Hepatocyte (in vitro differentiated cells): ENCODE data around the gene ANK2. TPM values are rescaled to one million over a fixed set of nuclear protein-coding genes. Genes with fewer than 3 reads are reported as not detected.
A peak's percentile ranks its signal among the peaks of the same experiment; 100 is the strongest.

Experiments used
- DNase-seq: peaks from one replicate; pipeline ENCODE4 v3.0.0-alpha.2; 2016; ENCODE audit warnings: low spot score
- H2AFZ ChIP-seq: fragments of 200-600 bp; sonication (generic); 2 replicates; pipeline ENCODE4 v1.6.0; 2016; ENCODE audit warnings: antibody characterized with exemption, mild to moderate bottlenecking
- H3K27ac ChIP-seq: fragments of 200-600 bp; sonication (generic); 2 replicates; pipeline ENCODE4 v1.5.1; 2016; ENCODE audit warnings: mild to moderate bottlenecking
- H3K27me3 ChIP-seq: fragments of 200-600 bp; sonication (generic); 2 replicates; pipeline ENCODE4 v1.6.1; 2016
- H3K36me3 ChIP-seq: fragments of 200-600 bp; sonication (generic); replicated peaks from 2 replicates; pipeline ENCODE4 v1.5.1; 2016; ENCODE audit warnings: low read depth; ENCODE audit not compliant: insufficient read depth
- H3K4me1 ChIP-seq: fragments of 200-600 bp; sonication (generic); 2 replicates; pipeline ENCODE4 v1.5.1; 2016; ENCODE audit warnings: mild to moderate bottlenecking, moderate library complexity; ENCODE audit not compliant: insufficient read depth
- H3K4me2 ChIP-seq: fragments of 200-600 bp; sonication (generic); 2 replicates; pipeline ENCODE4 v1.6.0; 2016
- H3K4me3 ChIP-seq: fragments of 200-600 bp; sonication (generic); 2 replicates; pipeline ENCODE4 v1.5.1; 2016; ENCODE audit warnings: mild to moderate bottlenecking
- H3K79me2 ChIP-seq: fragments of 200-600 bp; sonication (generic); 2 replicates; pipeline ENCODE4 v1.6.0; 2017; ENCODE audit warnings: mild to moderate bottlenecking
- H3K9me2 ChIP-seq: fragments of 200-600 bp; sonication (generic); replicated peaks from 2 replicates; pipeline ENCODE4 v1.6.0; 2017; ENCODE audit warnings: mild to moderate bottlenecking; ENCODE audit not compliant: insufficient read depth
- H3K9me3 ChIP-seq: fragments of 200-600 bp; sonication (generic); 2 replicates; pipeline ENCODE4 v1.5.1; 2016; ENCODE audit warnings: low read depth, mild to moderate bottlenecking
- H4K20me1 ChIP-seq: fragments of 200-600 bp; sonication (generic); 2 replicates; pipeline ENCODE4 v1.6.0; 2016; ENCODE audit warnings: mild to moderate bottlenecking; ENCODE audit not compliant: insufficient read depth, poor library complexity, severe bottlenecking
- EZH2 ChIP-seq: fragments of 200-600 bp; sonication (generic); IDR thresholded peaks from 2 replicates; pipeline ENCODE4 v1.6.1; 2016; ENCODE audit warnings: antibody characterized with exemption, mild to moderate bottlenecking, borderline replicate concordance
- EZH2phosphoT487 ChIP-seq: fragments of 200-600 bp; sonication (generic); IDR thresholded peaks from one replicate; pipeline ENCODE4 v1.6.1; 2018; ENCODE audit warnings: antibody characterized with exemption, mild to moderate bottlenecking, low read depth, moderate library complexity; ENCODE audit not compliant: unreplicated experiment, severe bottlenecking
- WGBS: methylation state at CpG from one replicate; pipeline ENCODE4 v1.1.6; 2016; ENCODE audit warnings: low lambda C conversion rate; ENCODE audit errors: missing lambda C conversion rate; 5-methylcytosine and 5-hydroxymethylcytosine counted together
- polyA plus RNA-seq: library from polyadenylated mRNA; unstranded; fragments of >200 nt; fragmentation: Nextera tagmentation; extraction: Ambion mirVana; gene quantifications from 2 replicates; pipeline ENCODE4 v1.2.1, GENCODE V29; 2016
- total RNA-seq: library from RNA; depleted of rRNA; stranded (reverse); fragments of >200 nt; gene quantifications from 2 replicates; pipeline ENCODE4 v1.2.3, GENCODE V29; 2014
- TF ChIP-seq, protein P1 (sequence below): fragments of 200-600 bp; sonication (generic); IDR thresholded peaks from 2 replicates; pipeline ENCODE4 v1.5.1; 2016; ENCODE audit warnings: antibody characterized with exemption, mild to moderate bottlenecking; ENCODE audit not compliant: poor library complexity

ANK2 gene
- total and polyA plus RNA-seq, 2 experiments from 2014 or later = 3.6 to 17.5 TPM

DNA sequence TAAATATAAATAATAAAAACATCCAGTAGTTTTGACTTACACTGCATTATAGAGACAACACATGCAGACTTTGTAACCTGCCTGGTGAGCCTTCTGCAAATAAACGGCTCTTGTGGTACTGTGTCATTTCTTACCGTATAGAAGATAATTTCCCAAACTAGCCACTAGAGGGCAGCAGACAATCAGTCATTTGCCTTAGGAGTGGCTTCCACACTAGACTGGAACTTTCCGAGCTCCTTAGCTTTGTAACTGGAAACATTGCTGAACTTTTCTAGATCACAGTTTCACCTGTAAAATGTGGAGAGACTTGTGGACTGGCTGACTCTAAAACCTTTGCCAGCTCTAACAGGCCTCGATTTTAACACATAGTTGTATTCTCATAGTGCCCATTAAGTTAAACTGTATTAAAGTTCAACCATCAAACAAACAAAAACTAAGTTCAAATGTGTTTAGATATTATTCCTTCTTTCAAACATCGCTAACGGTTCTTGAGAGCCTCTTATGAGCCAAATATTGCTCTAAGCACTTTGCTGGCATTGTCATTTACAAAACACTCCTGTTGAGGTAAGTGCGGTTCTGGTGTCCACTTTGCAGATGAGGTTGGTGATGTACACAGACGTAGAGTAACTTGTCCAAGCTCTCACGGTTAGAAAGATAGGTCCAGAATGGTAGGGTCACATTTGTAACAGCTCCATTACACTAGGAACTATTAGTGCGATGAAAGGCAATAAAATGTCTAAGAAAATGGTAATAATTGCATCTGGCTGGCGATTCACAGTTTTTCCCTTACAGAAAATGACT, 345.5 kb downstream of the ANK2 start:
- H4K20me1 ChIP-seq = no peaks in the 10 kb centered on the region
- H3K4me2 ChIP-seq = no peak overlapping the region
- peaks cover 12% of the 10 kb centered on the region for H3K4me1 ChIP-seq
- H3K27me3 ChIP-seq = no peaks in the 10 kb centered on the region
- no peaks in the 10 kb centered on the region for H3K36me3 ChIP-seq
- no peaks in the 10 kb centered on the region for H3K9me2 ChIP-seq
- no peak overlapping the region for H3K27ac ChIP-seq
- DNase-seq = peak; percentile 93
- H3K4me3 ChIP-seq = no peak overlapping the region
- no peaks in the 10 kb centered on the region for H3K9me3 ChIP-seq
- no peaks in the 10 kb centered on the region for H3K79me2 ChIP-seq
- WGBS = 55% methylated on average over 11 of the region's 11 CpGs
- H2AFZ ChIP-seq = peak overlapping the region; percentile 18
- TF ChIP-seq EZH2 (no peak), EZH2phosphoT487 (no peak)
- TF ChIP-seq, protein P1, sequence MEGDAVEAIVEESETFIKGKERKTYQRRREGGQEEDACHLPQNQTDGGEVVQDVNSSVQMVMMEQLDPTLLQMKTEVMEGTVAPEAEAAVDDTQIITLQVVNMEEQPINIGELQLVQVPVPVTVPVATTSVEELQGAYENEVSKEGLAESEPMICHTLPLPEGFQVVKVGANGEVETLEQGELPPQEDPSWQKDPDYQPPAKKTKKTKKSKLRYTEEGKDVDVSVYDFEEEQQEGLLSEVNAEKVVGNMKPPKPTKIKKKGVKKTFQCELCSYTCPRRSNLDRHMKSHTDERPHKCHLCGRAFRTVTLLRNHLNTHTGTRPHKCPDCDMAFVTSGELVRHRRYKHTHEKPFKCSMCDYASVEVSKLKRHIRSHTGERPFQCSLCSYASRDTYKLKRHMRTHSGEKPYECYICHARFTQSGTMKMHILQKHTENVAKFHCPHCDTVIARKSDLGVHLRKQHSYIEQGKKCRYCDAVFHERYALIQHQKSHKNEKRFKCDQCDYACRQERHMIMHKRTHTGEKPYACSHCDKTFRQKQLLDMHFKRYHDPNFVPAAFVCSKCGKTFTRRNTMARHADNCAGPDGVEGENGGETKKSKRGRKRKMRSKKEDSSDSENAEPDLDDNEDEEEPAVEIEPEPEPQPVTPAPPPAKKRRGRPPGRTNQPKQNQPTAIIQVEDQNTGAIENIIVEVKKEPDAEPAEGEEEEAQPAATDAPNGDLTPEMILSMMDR = peak; percentile 81

DNA sequence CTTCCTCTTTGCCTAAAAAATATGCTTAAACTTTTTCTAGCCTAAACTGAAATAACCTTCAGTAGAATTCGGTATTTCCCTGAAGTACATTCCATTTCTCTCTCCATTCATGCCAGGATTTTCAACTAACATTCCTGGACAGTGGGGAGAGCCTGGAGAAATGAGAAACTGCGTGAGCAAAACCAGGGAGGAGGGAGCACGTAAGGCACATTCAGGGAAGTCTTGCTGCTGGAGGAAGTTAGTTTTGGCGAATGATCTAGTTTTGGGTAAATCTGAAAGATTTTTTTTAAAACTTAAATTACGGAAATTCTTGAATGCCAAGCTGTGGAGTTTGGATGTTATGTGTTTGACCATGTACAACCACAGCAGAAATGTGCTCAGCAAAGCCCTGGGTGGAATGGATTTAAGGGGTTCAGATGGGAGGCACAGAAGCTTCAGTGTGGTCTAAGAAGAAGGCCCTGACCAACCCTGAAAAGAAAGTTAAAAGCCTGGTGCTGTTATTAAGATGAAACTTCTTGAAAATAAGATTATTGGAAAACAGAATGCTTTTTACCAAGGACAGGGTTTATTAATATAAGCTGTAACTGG, 347.8 kb downstream of the ANK2 start:
- Histone ChIP-seq H2AFZ (no peak overlapping the region), H3K9me3 (no peaks in the 10 kb centered on the region), H3K79me2 (no peaks in the 10 kb centered on the region), H3K36me3 (no peaks in the 10 kb centered on the region), H3K27ac (peak overlapping the region; percentile 20), H3K4me1 (peaks cover 12% of the 10 kb centered on the region), H3K4me2 (peak overlapping the region; percentile 6), H3K4me3 (no peak overlapping the region), H3K9me2 (no peaks in the 10 kb centered on the region), H3K27me3 (no peaks in the 10 kb centered on the region), H4K20me1 (no peaks in the 10 kb centered on the region)
- WGBS = 44% methylated on average over 5 of the region's 5 CpGs
- DNase-seq = peak; percentile 36
- TF ChIP-seq, protein P1 = no peak
- TF ChIP-seq EZH2 = no peak
- TF ChIP-seq EZH2phosphoT487 = no peak

DNA sequence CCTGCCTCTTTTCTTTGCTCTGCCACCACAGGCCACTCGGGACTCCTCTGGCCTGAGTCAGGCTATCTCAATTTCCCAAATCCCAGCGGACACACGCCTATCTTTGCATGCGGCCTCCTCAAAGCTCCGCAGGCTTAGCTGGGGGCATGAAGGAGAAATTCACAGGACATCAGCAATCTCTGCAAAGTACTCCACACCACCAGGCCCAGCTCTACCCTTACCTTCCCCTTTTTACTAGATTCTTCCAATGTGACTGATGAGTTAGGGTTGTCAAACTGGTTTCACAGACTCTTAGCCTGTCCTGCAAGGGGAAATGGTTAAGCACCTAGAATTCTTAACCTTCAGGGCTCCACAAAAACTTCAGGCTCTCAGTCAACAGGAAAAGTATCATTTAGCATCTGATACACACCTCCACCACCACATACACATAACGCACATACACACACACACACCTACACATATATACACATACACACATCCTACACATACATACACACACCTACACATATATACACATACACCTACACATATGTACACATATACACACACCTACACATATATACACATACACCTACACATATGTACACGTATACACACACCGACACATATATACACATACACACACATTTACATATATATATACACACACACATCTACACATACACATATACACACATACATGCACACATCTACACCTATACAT, 349.1 kb downstream of the ANK2 start:
- H3K4me2 ChIP-seq = no peak overlapping the region
- no peaks in the 10 kb centered on the region for H3K9me3 ChIP-seq
- WGBS = 86% methylated on average over 8 of the region's 8 CpGs
- H3K79me2 ChIP-seq = no peaks in the 10 kb centered on the region
- DNase-seq = no peak
- no peaks in the 10 kb centered on the region for H3K36me3 ChIP-seq
- H3K27me3 ChIP-seq = no peaks in the 10 kb centered on the region
- no peaks in the 10 kb centered on the region for H4K20me1 ChIP-seq
- TF ChIP-seq, protein P1 = no peak
- TF ChIP-seq EZH2phosphoT487 = no peak
- no peak for TF ChIP-seq EZH2
- no peak overlapping the region for H3K27ac ChIP-seq
- no peak overlapping the region for H2AFZ ChIP-seq
- no peaks in the 10 kb centered on the region for H3K9me2 ChIP-seq
- H3K4me3 ChIP-seq = no peak overlapping the region
- peaks cover 12% of the 10 kb centered on the region for H3K4me1 ChIP-seq
